Activated CD8-positive, alpha-beta memory T cell treated with anti-CD3 and anti-CD28 coated beads, Interleukin-2, amount 50 U/mL, for 4 hours (primary cell): ENCODE results near the gene MEF2B.
"Not testable (repeated sequence)": the region's sequence is repeated elsewhere in the genome, so short reads cannot be mapped to it uniquely, and the experiment has no call there.

Source experiments
- DNase-seq: peaks from one replicate; pipeline ENCODE4 v3.0.0-alpha.2; 2020

The MEF2B gene

DNA sequence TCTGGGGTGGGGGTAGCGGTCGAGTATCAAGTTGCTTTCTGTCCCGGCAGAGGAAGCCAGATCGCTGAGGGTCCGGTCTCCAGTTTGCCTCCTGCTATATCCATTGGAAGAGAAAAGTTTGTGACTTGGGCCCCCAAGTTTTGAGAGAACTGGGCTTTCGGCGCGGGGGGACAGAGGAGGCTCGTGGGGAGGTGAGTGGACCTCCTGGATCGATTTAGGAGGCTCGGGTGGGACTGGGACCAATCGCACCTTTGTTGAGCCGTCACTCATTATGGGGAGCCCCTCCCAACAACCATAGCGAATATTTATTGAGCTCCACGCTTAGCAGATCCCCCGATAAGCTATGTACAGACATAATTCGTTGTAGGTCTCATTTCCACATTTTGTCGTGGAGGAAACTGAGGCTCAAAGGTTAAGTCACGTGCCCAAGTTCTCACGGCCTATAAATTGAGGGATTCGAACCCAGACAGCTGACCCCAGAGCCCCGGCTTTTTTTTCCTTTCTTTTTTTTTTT, 22.9 kb upstream of the MEF2B start:
- no peak for DNase-seq

- DNase-seq: peak; percentile 97
Measured at GRCh38 chr19:19192078-19192882, 22.2 kb upstream of the MEF2B start, which contains the start of the genes BORCS8 and RFXANK. BORCS8 (minus strand) TSS chr19:19192152; CDS start chr19:19192117, 35 bp downstream. RFXANK (plus strand) TSS chr19:19192258; CDS start chr19:19193947, 1,689 bp downstream.

DNA sequence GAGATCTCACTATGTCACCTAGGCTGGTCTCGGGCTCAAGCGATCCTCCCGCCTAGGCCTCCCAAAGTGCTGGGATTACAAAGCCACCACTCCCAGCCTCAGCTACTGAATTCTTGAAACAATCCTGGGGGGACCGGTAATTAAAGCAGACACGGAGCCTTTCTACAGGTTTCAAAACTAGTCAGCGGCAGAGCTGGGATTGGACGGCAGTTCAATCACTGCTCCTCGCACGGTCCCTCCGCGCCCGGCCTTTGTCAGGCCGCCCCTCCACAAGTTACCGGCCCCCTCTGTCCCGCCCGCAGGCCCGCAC, 21.7 kb upstream of the MEF2B start:
- no peak for DNase-seq

DNA sequence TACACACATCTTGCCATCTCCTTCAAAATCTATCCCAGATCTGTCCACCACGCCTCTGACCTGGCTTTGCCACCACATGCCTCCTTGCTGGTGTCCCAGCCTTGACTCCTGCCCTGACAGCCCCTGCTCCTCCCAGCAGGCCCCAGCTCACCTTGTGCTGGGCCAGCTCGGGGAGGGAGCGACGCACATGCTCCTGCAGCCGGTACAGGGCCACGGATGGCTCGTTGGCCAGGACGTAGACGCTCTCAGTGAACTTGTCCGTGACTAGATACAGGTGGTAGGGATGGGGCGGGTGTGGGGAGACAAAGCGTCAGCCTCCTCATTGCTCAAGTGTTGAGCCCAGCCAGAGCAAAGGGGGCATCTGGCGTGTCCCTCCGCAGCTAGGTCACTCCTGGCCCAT, 16.7 kb upstream of the MEF2B start:
- no peak for DNase-seq

- peak; percentile 64 for DNase-seq
Measured at GRCh38 chr19:19185853-19186740, 16.0 kb upstream of the MEF2B start.

- no peak for DNase-seq
Measured at GRCh38 chr19:19181488-19181998, 11.5 kb upstream of the MEF2B start.

- DNase-seq: no peak
Measured at GRCh38 chr19:19179548-19180441, 9.7 kb upstream of the MEF2B start.

- no peak for DNase-seq
Measured at GRCh38 chr19:19176950-19177349, 6.9 kb upstream of the MEF2B start.

DNA sequence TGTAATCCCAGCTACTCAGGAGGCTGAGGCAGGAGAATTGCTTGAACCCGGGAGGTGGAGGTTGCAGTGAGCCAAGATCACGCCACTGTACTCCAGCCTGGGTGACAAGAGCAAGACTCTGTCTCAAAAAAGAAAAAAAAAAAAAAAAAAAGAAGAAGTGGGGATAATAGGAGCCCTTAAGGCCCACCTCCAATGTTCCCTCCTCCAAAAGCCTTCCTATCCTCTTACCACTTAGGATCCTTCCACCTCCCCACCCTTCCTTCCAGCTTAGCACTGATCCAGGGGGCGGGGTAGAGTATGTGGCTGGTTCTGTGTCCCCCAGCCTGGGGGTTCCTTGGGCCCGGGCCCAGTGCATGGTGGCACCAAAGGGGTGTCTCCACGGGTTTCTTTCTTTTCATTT, 3.2 kb upstream of the MEF2B start:
- DNase-seq: not testable (repeated sequence)

GRCh38 chr19:19171821-19172532, 1.9 kb upstream of the MEF2B start:
- no peak for DNase-seq

DNA sequence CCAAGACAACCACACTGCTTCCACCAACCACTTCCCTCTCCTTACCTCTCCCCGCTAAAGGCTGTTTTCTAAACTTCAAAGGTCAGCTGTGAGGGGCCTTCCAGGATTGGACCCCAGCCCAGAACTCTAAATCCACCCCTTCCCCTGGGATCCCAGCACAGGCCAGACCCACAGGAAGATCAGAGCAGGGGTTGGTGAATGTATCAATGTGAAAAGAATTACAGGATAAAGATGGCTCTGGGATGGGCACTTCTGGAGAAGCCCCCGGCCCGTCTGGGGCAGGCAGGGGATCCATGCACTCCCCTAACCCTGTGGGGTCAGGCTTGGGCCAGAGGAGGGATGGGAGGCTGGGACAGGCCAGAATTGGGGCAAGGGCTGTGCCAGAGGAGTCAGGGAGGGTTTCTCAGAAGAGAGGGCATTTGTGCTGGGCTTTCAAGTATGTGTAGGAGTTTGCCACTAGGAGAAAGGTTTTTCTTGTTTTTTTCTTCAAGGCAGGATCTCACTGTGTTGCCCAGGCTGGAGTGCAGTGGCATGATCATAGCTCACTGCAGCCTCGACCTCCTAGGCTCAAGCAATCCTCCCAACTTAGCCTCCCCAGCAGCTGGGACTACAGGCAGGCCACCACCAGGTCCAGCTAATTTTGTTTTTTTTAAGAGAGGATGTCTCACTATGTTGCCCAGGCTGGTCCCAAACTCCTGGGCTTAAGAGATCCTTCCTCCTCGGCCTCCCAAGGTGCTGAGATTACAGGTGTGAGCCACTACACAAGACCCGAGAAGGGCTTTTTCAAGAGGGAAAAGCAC, 1.0 kb upstream of the MEF2B start:
- no peak for DNase-seq

DNA sequence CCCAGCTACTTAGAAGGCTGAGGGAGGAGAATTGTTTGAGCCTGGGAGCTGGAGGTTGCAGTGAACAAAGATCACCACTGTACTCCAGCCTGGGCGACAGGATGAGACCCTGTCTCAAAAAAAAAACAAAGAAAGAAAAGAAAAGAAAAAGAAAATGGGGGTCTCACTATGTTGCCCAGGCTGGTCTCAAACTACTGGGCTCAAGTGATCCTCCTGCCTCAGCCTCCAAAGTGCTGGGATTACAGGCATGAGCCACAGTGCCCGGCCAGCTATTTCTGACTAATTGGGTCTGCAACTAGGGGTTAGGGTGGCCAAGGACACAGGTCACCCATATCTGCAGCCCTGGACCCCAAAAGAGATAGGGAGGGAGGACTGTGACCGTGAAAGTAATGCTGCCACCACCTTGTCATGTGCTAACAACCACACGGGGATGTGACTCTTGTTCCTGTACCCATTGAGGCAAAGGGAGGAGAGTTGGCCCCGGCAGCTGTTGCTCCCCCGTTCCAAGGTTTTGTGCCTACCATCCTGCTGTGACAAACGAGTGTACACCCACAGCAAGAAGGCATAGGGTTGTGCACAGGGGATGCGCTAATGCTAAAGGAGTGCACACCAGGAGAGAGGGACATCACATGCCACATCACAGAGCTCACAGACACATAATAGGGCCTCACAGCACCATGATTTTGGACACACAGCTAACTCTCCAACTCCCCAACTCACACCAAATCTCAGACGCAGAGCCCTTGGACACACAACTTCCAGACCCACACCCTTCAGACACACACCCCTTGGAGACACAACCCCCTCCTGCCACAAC, 619 bp downstream of the MEF2B start:
- DNase-seq: no peak

DNA sequence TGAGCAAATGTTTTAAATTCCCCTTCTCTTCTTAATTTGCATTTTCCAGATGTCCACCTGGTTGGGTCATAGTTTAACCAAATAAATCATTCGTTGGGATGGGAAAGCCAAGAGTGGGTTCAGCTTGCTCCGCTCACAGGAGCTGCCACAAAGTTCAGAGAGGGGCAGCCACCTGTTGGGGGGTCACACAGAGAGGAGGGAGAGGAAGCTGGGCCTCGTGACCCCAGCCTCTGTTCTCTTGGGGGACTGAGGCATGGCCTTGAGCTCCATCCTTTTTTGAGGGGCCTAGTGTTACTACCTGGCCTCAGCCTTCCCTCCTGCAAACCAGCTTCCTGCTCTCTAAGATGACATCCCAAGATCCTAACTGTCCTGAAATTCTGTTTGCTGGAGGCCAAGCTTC, 2.5 kb downstream of the MEF2B start:
- DNase-seq: no peak

GRCh38 chr19:19165396-19165795, 4.7 kb downstream of the MEF2B start:
- no peak for DNase-seq

- DNase-seq: no peak
Measured at GRCh38 chr19:19162495-19162894, 7.6 kb downstream of the MEF2B start.

- no peak for DNase-seq
Measured at GRCh38 chr19:19160461-19161035, 9.5 kb downstream of the MEF2B start.

- no peak for DNase-seq
Measured at GRCh38 chr19:19159534-19159933, 10.5 kb downstream of the MEF2B start.

DNA sequence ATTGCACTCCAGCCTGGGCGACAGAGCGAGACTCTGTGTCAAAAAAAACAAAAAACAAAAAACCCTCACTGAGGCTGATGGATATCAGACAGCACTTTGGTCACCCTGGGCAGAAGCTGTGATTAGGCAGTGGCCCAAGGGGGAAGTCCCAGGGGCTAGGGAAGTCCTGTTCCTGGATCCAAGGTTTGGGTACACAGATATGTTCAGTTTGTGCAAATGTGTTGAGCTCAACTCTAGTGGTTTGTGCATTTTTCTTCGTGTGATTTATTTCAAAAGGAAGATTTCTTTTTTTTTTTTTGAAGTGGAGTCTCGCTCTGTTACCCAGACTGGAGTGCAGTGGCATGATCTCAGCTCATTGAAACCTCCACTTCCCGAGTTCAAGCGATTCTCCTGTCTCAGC, 12.3 kb downstream of the MEF2B start:
- DNase-seq: no peak

DNA sequence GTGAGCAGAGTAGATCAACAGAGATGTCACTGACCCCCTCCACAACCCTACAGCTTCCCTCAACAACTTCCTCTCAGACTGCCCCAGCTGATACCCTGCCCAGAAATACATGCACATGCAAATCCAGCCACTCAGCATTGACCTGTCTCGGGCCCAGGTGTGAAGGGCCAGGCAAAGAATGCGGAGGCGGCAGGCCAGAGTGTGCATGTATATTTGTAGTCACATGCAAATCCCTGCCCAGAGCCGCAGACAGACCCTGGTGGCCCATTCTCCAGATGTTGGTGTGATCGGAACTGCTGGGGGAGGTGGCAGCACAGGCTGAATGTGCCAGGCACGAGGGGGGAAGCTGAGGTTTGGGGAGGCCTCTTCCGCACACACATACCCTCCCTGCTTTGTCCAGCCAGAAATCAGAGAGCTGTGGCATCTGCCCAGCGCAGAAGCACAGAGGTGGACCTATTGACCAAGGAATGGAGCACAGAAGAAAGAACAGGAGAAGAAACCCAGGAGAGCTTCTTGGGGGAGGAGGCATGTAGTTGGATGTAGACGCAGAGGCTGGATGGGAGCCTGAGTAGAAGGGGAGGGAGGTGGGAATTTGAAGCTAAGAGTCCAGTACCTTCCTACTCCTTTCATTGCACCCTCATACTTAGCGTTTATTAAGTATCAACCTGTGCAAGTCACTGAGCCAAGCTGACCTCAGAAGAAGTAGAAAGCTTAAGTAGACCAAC, 14.4 kb downstream of the MEF2B start:
- DNase-seq: no peak
